Uterus (tissue), 2 donors: ENCODE measurements around the gene FAF1.

Experiments
- CTCF ChIP-seq, 4 experiments: fragments of 200-600 bp in 2 of 4; fragments of 450-650 bp in 2 of 4; sonication (generic) in 2 of 4; IDR thresholded peaks; one replicate each; pipeline ENCODE4 v1.5.1; 2016 to 2019; ENCODE audit warnings: antibody characterized with exemption in 4 of 4, mild to moderate bottlenecking in 2 of 4, moderate library complexity in 1 of 4
- POLR2A ChIP-seq, 2 donors: fragments of 450-650 bp; IDR thresholded peaks; one replicate each; pipeline ENCODE4 v1.6.1; 2016; ENCODE audit warnings: antibody characterized with exemption in 2 of 2, mild to moderate bottlenecking in 1 of 2, moderate library complexity in 1 of 2

- TF ChIP-seq POLR2A (IDR thresholded peaks at IDR 0.05) (no peak), CTCF (IDR thresholded peaks at IDR 0.05) (no peak)
Observed at GRCh38 chr1:50452700-50453099, 507.4 kb downstream of the FAF1 start.
